HG03575 (cell line): ENCODE measurements around the gene SMURF1.
"Not testable (repeated sequence)": the region's sequence is repeated elsewhere in the genome, so short reads cannot be mapped to it uniquely, and the experiment has no call there.

Source experiments
- ATAC-seq: cut with Tn5 transposase; IDR thresholded peaks from one replicate; pipeline ENCODE4 v1.9.1; 2021; ENCODE audit not compliant: unreplicated experiment, insufficient number of reproducible peaks, low FRiP score; ENCODE audit errors: extremely low read depth

The SMURF1 gene

DNA sequence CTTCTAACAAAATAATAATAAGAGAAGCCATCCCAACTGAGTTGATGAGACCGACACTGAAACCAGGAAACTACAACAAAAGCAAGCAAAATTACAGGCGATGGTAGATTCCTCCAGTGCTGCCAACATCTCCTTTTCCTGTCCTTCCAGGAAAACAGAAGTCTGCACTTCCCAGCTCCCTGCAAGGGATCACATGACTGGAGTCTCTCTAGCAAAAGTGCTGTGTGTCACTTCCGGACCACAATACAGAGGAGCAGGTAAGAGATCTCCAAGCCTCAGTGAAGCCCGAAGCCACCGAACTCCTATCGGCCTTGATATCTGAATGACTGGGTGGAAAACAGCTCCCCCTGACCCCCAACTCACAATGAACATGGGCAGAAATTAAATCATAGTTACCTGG is 63.2 kb downstream of the SMURF1 start:
- no peak for ATAC-seq

DNA sequence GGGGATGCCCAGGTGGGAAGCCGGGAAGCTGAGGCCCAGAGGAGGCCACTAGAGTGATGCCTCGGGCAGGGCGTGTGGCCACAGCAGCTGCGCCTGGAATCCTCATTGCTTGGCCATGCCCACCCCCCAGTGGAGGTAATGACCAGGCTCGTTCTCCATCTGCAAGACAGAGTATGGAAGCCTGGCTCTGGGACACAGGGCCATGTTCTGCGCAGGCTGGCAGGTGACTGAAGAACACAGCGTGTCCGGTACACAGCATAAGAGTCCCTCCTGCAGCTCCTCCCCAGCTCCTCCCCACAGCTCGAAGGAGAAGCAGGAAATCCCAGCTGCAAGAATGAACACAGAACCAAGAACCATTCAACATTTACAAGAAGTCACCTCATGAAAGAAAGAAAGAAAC is 64.8 kb downstream of the SMURF1 start:
- ATAC-seq = no peak

GRCh38 chr7:99078416-99078815 is 65.5 kb downstream of the SMURF1 start:
- ATAC-seq = no peak

GRCh38 chr7:99076615-99077014 is 67.3 kb downstream of the SMURF1 start:
- ATAC-seq = no peak

- no peak for ATAC-seq
Observed at GRCh38 chr7:99073839-99074446, 70.0 kb downstream of the SMURF1 start.

GRCh38 chr7:99072126-99072525 is 71.8 kb downstream of the SMURF1 start:
- no peak for ATAC-seq

GRCh38 chr7:99070361-99070760 is 73.5 kb downstream of the SMURF1 start:
- ATAC-seq = no peak

GRCh38 chr7:99061001-99061776 is 82.7 kb downstream of the SMURF1 start:
- ATAC-seq = no peak

- ATAC-seq = no peak
Observed at GRCh38 chr7:99054781-99055180, 89.1 kb downstream of the SMURF1 start.

- ATAC-seq = no peak
Observed at GRCh38 chr7:99050971-99051370, 92.9 kb downstream of the SMURF1 start.

- no peak for ATAC-seq
Observed at GRCh38 chr7:99047526-99048077, 96.3 kb downstream of the SMURF1 start.

DNA sequence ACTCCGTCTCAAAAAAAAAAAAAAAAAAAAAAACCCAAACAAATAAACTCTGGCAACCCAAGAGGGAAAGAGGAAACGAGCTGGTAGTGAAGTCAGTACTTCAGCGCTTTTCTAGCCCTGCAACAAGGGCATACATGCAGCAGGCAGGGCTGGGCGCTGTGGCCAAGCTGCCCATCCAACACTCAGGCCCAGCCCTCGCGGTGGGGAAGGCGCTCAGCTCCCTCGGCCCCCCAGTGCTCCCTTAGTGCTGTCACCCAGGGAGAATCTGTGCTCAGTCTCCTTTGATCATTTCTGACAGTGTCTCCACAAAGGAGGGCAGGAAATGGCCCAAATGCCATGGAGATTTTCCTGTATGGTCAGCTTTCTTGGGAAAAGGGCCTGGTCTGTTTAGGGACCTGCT is 97.2 kb downstream of the SMURF1 start:
- no peak for ATAC-seq

GRCh38 chr7:99046262-99046661 is 97.6 kb downstream of the SMURF1 start:
- ATAC-seq = not testable (repeated sequence)

DNA sequence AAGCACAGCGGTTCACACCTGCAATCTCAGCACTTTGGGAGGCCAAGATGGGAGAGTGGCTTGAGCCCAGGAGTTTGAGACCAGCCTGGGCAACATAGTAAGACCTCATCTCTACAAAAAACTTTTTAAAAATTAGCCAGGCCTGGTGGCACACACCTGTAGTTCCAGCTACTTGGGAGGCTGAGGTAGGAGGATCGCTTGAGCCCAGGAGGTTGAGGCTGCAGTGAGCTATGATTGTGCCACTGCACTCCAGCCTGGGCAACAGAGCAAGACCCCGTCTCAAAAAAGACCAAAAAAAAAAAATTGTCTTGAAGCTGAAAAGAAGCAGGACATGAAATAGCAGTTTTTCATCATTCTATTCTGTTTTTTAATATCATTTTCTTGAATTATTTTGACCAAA is 99.0 kb downstream of the SMURF1 start:
- not testable (repeated sequence) for ATAC-seq

DNA sequence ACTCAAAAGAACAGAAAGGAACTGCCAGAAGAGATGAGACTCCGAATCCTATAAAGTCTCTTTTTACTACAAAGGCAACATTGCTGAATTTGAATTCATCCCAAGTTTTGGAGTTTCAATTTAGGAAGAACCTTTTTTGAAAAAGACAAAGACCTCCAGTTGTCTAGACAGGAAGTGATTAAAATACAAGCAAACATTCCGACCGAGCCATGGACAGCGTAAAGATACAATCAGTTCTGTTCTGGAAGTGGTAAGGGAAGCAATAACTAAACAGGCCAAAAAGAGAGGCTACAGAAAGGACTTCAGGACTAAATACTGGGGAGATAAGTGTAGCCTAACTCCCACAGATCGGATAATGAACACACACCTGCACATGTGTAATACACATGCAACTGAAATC is 101.0 kb downstream of the SMURF1 start:
- ATAC-seq = no peak

DNA sequence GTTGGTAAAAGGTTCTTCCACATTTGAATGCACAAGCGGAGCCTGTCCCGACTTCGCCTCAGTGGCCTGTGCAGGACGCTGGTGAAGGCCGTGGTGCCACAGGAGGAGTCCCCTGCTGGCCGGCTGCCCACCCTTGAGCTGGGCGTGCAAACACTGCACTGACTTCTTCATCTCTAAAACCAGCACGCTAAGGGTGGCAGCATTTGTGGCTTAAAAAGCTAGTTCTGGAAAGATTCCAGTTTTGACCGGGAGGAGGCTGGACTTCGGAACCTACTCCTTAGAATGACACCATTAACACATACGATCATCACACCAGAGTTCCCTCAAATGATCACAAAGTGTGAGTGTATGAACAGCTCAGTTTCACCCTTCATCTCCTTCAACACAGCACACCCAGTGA is 102.4 kb downstream of the SMURF1 start:
- no peak for ATAC-seq

- no peak for ATAC-seq
Observed at GRCh38 chr7:99040104-99040958, 103.6 kb downstream of the SMURF1 start.

- ATAC-seq = no peak
Observed at GRCh38 chr7:99039384-99039891, 104.5 kb downstream of the SMURF1 start.

DNA sequence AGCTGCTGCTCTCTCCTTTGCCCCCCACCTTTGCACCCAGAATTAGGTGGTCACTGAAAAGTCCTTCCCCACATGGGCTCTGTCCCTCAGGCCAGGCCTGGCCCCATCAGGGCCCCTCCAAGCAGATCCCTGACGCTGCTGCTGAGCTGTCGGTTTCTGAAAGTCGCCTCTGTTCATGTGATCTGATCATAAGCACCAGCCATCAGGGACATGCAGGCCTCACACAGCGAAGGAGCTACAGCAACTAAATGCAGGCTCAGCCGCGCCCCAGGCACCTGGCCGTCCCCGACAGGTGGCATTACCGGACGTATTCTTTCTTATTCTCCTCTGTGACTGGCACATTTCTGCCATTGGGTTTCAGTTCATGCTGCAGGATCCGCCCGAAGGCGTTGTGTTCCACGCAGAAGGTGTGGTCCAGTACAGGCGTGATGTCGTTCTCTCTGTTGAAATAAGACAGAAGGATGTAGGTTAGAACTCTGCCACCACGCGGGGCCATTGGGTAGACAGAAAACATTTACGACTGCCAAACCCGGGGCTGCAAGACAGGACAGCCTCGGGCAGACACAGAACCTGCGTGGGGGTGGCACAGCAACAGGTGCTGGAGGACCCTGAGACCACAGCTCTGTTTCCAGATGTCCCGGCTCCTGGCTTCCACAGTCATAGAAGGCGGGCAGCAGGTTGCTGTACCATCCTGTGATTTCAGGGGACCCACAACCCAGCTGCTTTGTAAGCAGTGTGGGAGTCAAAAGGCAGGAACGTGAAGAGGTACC is 105.6 kb downstream of the SMURF1 start:
- ATAC-seq = no peak
